Osteocyte (in vitro differentiated cells): ENCODE data around the gene SNX1. TPM values are rescaled to one million over a fixed set of nuclear protein-coding genes. Genes with fewer than 3 reads are reported as not detected.

Experiments
- DNase-seq: peaks from one replicate; pipeline ENCODE4 v3.0.0; 2021; ENCODE audit warnings: mixed read lengths; ENCODE audit not compliant: unreplicated experiment; ENCODE audit errors: extremely low spot score
- H3K27ac Mint-ChIP-seq: one replicate; pipeline ENCODE4 v1.8.0; 2021; ENCODE audit warnings: mild to moderate bottlenecking, mixed read lengths; ENCODE audit not compliant: unreplicated experiment
- H3K27me3 Mint-ChIP-seq: one replicate; pipeline ENCODE4 v1.8.0; 2021; ENCODE audit warnings: mixed read lengths; ENCODE audit not compliant: unreplicated experiment
- H3K36me3 Mint-ChIP-seq: one replicate; pipeline ENCODE4 v1.8.0; 2021; ENCODE audit warnings: mixed read lengths; ENCODE audit not compliant: unreplicated experiment
- H3K4me1 Mint-ChIP-seq: one replicate; pipeline ENCODE4 v1.8.0; 2021; ENCODE audit warnings: mixed read lengths; ENCODE audit not compliant: unreplicated experiment
- H3K4me3 Mint-ChIP-seq: one replicate; pipeline ENCODE4 v1.8.0; 2021; ENCODE audit warnings: mild to moderate bottlenecking, moderate library complexity, mixed read lengths; ENCODE audit not compliant: unreplicated experiment
- H3K9me3 Mint-ChIP-seq: one replicate; pipeline ENCODE4 v1.8.0; 2021; ENCODE audit warnings: mixed read lengths; ENCODE audit not compliant: unreplicated experiment
- CTCF ChIP-seq: fragments of 200-600 bp; sonication (generic); IDR thresholded peaks from 2 replicates; pipeline ENCODE4 v1.5.0; 2021; ENCODE audit warnings: antibody characterized with exemption, mild to moderate bottlenecking, moderate library complexity
- long read RNA-seq: library from polyadenylated mRNA; unstranded; transcript quantifications from one replicate; pipeline ENCODE4 v2.0.0, GENCODE V29; 2021
- total RNA-seq: library from RNA; stranded (reverse); gene quantifications from 2 replicates; pipeline ENCODE4 v1.2.1, GENCODE V29; 2021

The SNX1 gene
- total RNA-seq, result 101 and 106 TPM in 2 replicates
- long read RNA-seq, transcript SNX1-208 (15 exons, 1,971 nt), result major isoform, 107 of 138 reads
- long read RNA-seq, partial matches to known transcripts, result 17 of 138 reads
- long read RNA-seq, other reads (novel, unspliced or antisense), result 13 of 138 reads

- Mint-ChIP-seq H3K27ac (peak within 1 kb of the TSS; percentile 98), H3K4me1 (peaks cover 47% of the 10 kb centered on the region), H3K9me3 (no peaks in the 10 kb centered on the region), H3K36me3 (peaks cover 4% of the 10 kb centered on the region), H3K4me3 (peak within 1 kb of the TSS; percentile 96), H3K27me3 (no peaks in the 10 kb centered on the region)
- DNase-seq, result peak; percentile 97
- TF ChIP-seq CTCF, result no peak
Measured at GRCh38 chr15:64095795-64096667, at the start of gene SNX1. SNX1 (plus strand) TSS chr15:64095982; CDS start chr15:64096014, 32 bp downstream.

- peak; percentile 93 for DNase-seq
- H3K9me3 Mint-ChIP-seq, result no peaks in the 10 kb centered on the region
- TF ChIP-seq CTCF, result peak; percentile 94
- H3K36me3 Mint-ChIP-seq, result peaks cover 2% of the 10 kb centered on the region
- peak within 1 kb of the TSS; percentile 72 for H3K4me3 Mint-ChIP-seq
- H3K4me1 Mint-ChIP-seq, result peaks cover 41% of the 10 kb centered on the region
- no peaks in the 10 kb centered on the region for H3K27me3 Mint-ChIP-seq
- no peak within 1 kb of the TSS for H3K27ac Mint-ChIP-seq
Measured at GRCh38 chr15:64046421-64047153, 49.2 kb upstream of the SNX1 start, which contains the start of gene DAPK2. DAPK2 (minus strand) TSS chr15:64046485; CDS start chr15:64040261, 6,224 bp downstream.

- H3K4me1 Mint-ChIP-seq, result peaks cover 38% of the 10 kb centered on the region
- TF ChIP-seq CTCF, result no peak
- H3K36me3 Mint-ChIP-seq, result peaks cover 2% of the 10 kb centered on the region
- no peak overlapping the region for H3K4me3 Mint-ChIP-seq
- no peaks in the 10 kb centered on the region for H3K9me3 Mint-ChIP-seq
- no peak for DNase-seq
- no peak overlapping the region for H3K27ac Mint-ChIP-seq
- H3K27me3 Mint-ChIP-seq, result no peaks in the 10 kb centered on the region
Measured at GRCh38 chr15:64048781-64049460, 46.9 kb upstream of the SNX1 start.

- Mint-ChIP-seq H3K4me3 (no peak overlapping the region), H3K36me3 (no peaks in the 10 kb centered on the region), H3K9me3 (no peaks in the 10 kb centered on the region), H3K27ac (no peak overlapping the region), H3K27me3 (peaks cover 3% of the 10 kb centered on the region), H3K4me1 (peaks cover 28% of the 10 kb centered on the region)
- no peak for DNase-seq
- no peak for TF ChIP-seq CTCF
Measured at GRCh38 chr15:64050281-64051092, 45.3 kb upstream of the SNX1 start.
